ENCODE data around the gene RNMT. TPM values are rescaled to one million over a fixed set of nuclear protein-coding genes. Genes with fewer than 3 reads are reported as not detected.

RNMT gene
- total RNA-seq, 3 donors from 2014 or later (not counting 1 experiment from before 2014, with no cell fraction given), result 68.9 to 77.4 (median 71.9) TPM

GRCh38 chr18:13762690-13763439 lies 36.4 kb downstream of the RNMT start:
- Histone ChIP-seq H3K9me3 (ENCODE audit: control insufficient read depth, insufficient read depth, low read length) (peaks cover 12% of the 10 kb centered on the region), H3K36me3 (ENCODE audit: control insufficient read depth, insufficient read depth, low read length) (peaks cover 11% of the 10 kb centered on the region), H3K4me1 (ENCODE audit: control insufficient read depth, insufficient read depth, low read length) (no peaks in the 10 kb centered on the region), H3K4me3 (ENCODE audit: low read length) (no peak overlapping the region), H3K27me3 (ENCODE audit: control insufficient read depth, insufficient read depth, low read length) (no peaks in the 10 kb centered on the region), H3K27ac (ENCODE audit: low read length) (no peak overlapping the region)
- WGBS (ENCODE audit: insufficient coverage), result 95% methylated on average over 3 of the region's 3 CpGs
- H3K4me3 Mint-ChIP-seq, result no peak overlapping the region
- H3K36me3 Mint-ChIP-seq, result peaks cover 36% of the 10 kb centered on the region
- H3K9me3 Mint-ChIP-seq, result peaks cover 2 to 6% of the 10 kb centered on the region in 2 donors
- intact Hi-C loops (cut with micrococcal nuclease), result no loop called here
- peaks cover 0 to 6% of the 10 kb centered on the region in 2 donors for H3K4me1 Mint-ChIP-seq
- H3K27me3 Mint-ChIP-seq (ENCODE audit: low read depth in 2 of 2), result no peaks in the 10 kb centered on the region
- ATAC-seq (no peak), DNase-seq (no peak)
- no peak overlapping the region for H3K27ac Mint-ChIP-seq
- TF ChIP-seq, protein P1, sequence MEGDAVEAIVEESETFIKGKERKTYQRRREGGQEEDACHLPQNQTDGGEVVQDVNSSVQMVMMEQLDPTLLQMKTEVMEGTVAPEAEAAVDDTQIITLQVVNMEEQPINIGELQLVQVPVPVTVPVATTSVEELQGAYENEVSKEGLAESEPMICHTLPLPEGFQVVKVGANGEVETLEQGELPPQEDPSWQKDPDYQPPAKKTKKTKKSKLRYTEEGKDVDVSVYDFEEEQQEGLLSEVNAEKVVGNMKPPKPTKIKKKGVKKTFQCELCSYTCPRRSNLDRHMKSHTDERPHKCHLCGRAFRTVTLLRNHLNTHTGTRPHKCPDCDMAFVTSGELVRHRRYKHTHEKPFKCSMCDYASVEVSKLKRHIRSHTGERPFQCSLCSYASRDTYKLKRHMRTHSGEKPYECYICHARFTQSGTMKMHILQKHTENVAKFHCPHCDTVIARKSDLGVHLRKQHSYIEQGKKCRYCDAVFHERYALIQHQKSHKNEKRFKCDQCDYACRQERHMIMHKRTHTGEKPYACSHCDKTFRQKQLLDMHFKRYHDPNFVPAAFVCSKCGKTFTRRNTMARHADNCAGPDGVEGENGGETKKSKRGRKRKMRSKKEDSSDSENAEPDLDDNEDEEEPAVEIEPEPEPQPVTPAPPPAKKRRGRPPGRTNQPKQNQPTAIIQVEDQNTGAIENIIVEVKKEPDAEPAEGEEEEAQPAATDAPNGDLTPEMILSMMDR (IDR thresholded peaks at IDR 0.05), result no peak

DNA sequence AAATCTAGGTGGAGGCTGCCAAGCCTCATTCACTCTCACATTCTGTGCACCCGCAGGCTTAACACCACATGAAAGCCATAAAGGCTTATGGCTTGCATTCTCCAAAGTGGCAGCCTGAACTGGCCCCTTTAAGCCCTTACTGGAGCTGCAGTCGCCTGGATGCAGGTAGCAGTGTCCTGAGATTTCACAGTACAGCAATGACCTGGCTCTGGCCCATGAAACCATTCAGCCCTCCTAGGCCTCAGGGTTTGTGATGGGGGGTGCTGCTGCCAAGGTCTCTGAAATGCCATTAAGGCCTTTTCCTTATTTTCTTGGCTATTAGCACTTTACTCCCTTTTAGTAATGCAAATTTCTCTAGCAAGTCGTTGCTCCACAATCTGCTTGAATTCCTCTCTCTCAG lies 48.6 kb downstream of the RNMT start:
- H3K4me3 Mint-ChIP-seq, result no peak overlapping the region
- Histone ChIP-seq H3K9me3 (ENCODE audit: control insufficient read depth, insufficient read depth, low read length) (no peaks in the 10 kb centered on the region), H3K27me3 (ENCODE audit: control insufficient read depth, insufficient read depth, low read length) (no peaks in the 10 kb centered on the region), H3K4me3 (ENCODE audit: low read length) (no peak overlapping the region), H3K4me1 (ENCODE audit: control insufficient read depth, insufficient read depth, low read length) (no peaks in the 10 kb centered on the region), H3K27ac (ENCODE audit: low read length) (no peak overlapping the region), H3K36me3 (ENCODE audit: control insufficient read depth, insufficient read depth, low read length) (no peaks in the 10 kb centered on the region)
- ATAC-seq (no peak), DNase-seq (no peak)
- peaks cover 4 to 8% of the 10 kb centered on the region in 2 donors for H3K27me3 Mint-ChIP-seq (ENCODE audit: low read depth in 2 of 2)
- intact Hi-C loops (cut with micrococcal nuclease), result no loop called here
- H3K9me3 Mint-ChIP-seq, result no peaks in the 10 kb centered on the region
- WGBS (ENCODE audit: insufficient coverage), result 75% methylated on average over 3 of the region's 3 CpGs
- no peaks in the 10 kb centered on the region for H3K4me1 Mint-ChIP-seq
- H3K27ac Mint-ChIP-seq, result no peak overlapping the region
- H3K36me3 Mint-ChIP-seq, result no peaks in the 10 kb centered on the region
- TF ChIP-seq, protein P1 (IDR thresholded peaks at IDR 0.05), result no peak

GRCh38 chr18:13791181-13791580 lies 64.7 kb downstream of the RNMT start:
- 95% methylated on average over 6 of the region's 7 CpGs for WGBS (ENCODE audit: insufficient coverage)
- Mint-ChIP-seq H3K36me3 (no peaks in the 10 kb centered on the region), H3K4me3 (no peak overlapping the region), H3K4me1 (no peaks in the 10 kb centered on the region), H3K9me3 (no peaks in the 10 kb centered on the region), H3K27ac (no peak overlapping the region), H3K27me3 (ENCODE audit: low read depth in 2 of 2) (peaks cover 0 to 2% of the 10 kb centered on the region in 2 donors)
- Histone ChIP-seq H3K4me3 (ENCODE audit: low read length) (no peak overlapping the region), H3K36me3 (ENCODE audit: control insufficient read depth, insufficient read depth, low read length) (no peaks in the 10 kb centered on the region), H3K9me3 (ENCODE audit: control insufficient read depth, insufficient read depth, low read length) (no peaks in the 10 kb centered on the region), H3K27ac (ENCODE audit: low read length) (no peak overlapping the region), H3K27me3 (ENCODE audit: control insufficient read depth, insufficient read depth, low read length) (no peaks in the 10 kb centered on the region), H3K4me1 (ENCODE audit: control insufficient read depth, insufficient read depth, low read length) (no peaks in the 10 kb centered on the region)
- ATAC-seq (no peak), DNase-seq (no peak)
- TF ChIP-seq, protein P1 (IDR thresholded peaks at IDR 0.05), result no peak
- intact Hi-C loops (cut with micrococcal nuclease), result no loop called here

DNA sequence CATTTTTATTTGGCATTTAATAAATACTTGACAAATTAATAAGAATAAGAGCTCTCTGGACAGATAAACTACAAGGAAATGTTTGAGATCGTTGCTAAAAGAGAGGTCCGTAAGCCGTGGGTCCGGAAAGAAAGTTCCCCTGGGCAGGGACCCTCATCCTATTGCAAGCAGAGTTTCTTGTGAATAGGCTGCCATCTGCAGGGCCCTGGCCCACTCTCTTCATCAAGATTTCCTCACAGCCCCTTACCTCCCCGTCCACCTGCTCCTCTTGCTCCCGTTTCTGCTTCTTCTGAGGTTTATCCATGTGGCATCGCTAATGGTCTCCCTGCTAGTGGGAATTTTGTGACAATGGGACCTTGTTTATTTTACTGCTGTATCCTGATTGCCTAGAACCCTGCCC lies 67.3 kb downstream of the RNMT start:
- intact Hi-C loops (cut with micrococcal nuclease), result no loop called here
- H3K27me3 Mint-ChIP-seq (ENCODE audit: low read depth in 2 of 2), result peaks cover 8 to 26% of the 10 kb centered on the region in 2 donors
- no peak overlapping the region for H3K27ac Mint-ChIP-seq

More for the DNA sequence above, 67.3 kb downstream of the RNMT start:
- DNase-seq (no peak), ATAC-seq (no peak)
- H3K9me3 ChIP-seq (ENCODE audit: control insufficient read depth, insufficient read depth, low read length), result no peaks in the 10 kb centered on the region
- no peaks in the 10 kb centered on the region for H3K9me3 Mint-ChIP-seq
- H3K36me3 ChIP-seq (ENCODE audit: control insufficient read depth, insufficient read depth, low read length), result no peaks in the 10 kb centered on the region
- no peaks in the 10 kb centered on the region for H3K36me3 Mint-ChIP-seq
- no peak overlapping the region for H3K4me3 Mint-ChIP-seq
- TF ChIP-seq, protein P1 (IDR thresholded peaks at IDR 0.05), result no peak
- no peak overlapping the region for H3K4me3 ChIP-seq (ENCODE audit: low read length)
- 53% methylated on average over 7 of the region's 7 CpGs for WGBS (ENCODE audit: insufficient coverage)
- peaks cover 1% of the 10 kb centered on the region for H3K27me3 ChIP-seq (ENCODE audit: control insufficient read depth, insufficient read depth, low read length)
- H3K4me1 Mint-ChIP-seq, result no peaks in the 10 kb centered on the region
- no peaks in the 10 kb centered on the region for H3K4me1 ChIP-seq (ENCODE audit: control insufficient read depth, insufficient read depth, low read length)
- H3K27ac ChIP-seq (ENCODE audit: low read length), result no peak overlapping the region
